ENCODE results near the gene AGPAT1. TPM values are rescaled to one million over a fixed set of nuclear protein-coding genes. Genes with fewer than 3 reads are reported as not detected.

The AGPAT1 gene
- total and polyA plus RNA-seq, 2 of the 13 experiments (the other 11 are each of a cell fraction or from before 2014, with no cell fraction given), result 51.3 to 139 TPM

DNA sequence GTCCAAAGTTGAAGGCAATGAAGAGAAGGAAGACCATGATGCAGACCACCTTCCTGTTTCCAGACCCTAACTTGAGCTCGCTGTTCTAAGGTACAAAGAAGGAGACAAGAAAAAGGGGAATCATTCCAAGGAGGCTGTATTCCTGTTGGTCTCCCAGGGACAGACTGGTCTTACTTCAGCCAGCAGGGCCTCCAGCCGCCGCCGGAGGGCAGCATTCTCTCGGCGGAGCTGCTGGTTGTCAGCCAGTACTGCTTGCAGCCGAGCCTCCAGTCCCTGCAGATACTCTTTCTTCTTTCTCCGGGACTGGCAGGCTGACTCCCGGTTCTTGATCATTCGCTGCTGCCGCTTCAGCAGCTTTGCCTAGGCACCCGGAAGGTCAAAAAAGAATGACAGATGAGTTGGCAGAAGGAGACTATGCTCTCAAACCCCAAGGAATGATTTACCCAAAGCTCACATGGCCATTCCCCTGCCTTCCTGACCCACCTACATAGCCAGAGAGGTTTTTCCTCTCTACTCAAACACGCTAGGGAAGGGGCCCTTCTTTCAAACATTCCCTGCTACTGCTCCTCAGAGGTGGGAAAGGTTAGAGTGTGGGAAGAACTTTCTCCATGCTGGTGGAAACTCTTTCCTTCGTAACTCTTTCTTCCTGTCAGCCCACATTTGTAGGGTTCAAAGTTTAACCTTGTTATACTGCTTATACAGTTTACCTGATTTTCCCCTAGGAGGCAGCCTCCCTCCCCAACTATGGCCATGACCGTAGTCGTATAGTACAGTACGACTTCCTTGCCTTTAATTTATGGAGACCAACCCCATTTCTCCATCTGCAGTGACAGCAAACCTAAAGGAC lies 56.9 kb downstream of the AGPAT1 start (continued):
- no peak for TF ChIP-seq KDM6A (CRISPR knock-in tag; IDR thresholded peaks at IDR 0.05; ENCODE audit: low read depth)
- peak; percentile 49; the same call in 1 of the 2 replicates for TF ChIP-seq KDM3A (CRISPR knock-in tag; IDR thresholded peaks at IDR 0.05; ENCODE audit: low read depth)
- TF ChIP-seq ZFP82 (CRISPR knock-in tag; IDR thresholded peaks at IDR 0.05; ENCODE audit: borderline replicate concordance), result no peak
- TF ChIP-seq, protein P1, sequence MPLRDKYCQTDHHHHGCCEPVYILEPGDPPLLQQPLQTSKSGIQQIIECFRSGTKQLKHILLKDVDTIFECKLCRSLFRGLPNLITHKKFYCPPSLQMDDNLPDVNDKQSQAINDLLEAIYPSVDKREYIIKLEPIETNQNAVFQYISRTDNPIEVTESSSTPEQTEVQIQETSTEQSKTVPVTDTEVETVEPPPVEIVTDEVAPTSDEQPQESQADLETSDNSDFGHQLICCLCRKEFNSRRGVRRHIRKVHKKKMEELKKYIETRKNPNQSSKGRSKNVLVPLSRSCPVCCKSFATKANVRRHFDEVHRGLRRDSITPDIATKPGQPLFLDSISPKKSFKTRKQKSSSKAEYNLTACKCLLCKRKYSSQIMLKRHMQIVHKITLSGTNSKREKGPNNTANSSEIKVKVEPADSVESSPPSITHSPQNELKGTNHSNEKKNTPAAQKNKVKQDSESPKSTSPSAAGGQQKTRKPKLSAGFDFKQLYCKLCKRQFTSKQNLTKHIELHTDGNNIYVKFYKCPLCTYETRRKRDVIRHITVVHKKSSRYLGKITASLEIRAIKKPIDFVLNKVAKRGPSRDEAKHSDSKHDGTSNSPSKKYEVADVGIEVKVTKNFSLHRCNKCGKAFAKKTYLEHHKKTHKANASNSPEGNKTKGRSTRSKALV (CRISPR knock-in tag; IDR thresholded peaks at IDR 0.05), result peak; percentile 90; the same call in 1 of the 2 replicates
- TF ChIP-seq SIN3A (IDR thresholded peaks at IDR 0.05; ENCODE audit: borderline replicate concordance, low read depth, low read length), result peak; percentile 73; the same call in 1 of the 2 replicates
- TF ChIP-seq, protein P2, sequence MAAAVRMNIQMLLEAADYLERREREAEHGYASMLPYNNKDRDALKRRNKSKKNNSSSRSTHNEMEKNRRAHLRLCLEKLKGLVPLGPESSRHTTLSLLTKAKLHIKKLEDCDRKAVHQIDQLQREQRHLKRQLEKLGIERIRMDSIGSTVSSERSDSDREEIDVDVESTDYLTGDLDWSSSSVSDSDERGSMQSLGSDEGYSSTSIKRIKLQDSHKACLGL (CRISPR knock-in tag; IDR thresholded peaks at IDR 0.05), result peak; percentile 22; the same call in 1 of the 2 replicates
- TF ChIP-seq, protein P3, sequence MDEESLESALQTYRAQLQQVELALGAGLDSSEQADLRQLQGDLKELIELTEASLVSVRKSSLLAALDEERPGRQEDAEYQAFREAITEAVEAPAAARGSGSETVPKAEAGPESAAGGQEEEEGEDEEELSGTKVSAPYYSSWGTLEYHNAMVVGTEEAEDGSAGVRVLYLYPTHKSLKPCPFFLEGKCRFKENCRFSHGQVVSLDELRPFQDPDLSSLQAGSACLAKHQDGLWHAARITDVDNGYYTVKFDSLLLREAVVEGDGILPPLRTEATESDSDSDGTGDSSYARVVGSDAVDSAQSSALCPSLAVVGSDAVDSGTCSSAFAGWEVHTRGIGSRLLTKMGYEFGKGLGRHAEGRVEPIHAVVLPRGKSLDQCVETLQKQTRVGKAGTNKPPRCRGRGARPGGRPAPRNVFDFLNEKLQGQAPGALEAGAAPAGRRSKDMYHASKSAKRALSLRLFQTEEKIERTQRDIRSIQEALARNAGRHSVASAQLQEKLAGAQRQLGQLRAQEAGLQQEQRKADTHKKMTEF (CRISPR knock-in tag; IDR thresholded peaks at IDR 0.05), result peak; percentile 90
- peak; percentile 56; the same call in 1 of the 2 replicates for TF ChIP-seq TBP (CRISPR knock-in tag; IDR thresholded peaks at IDR 0.05)
- TF ChIP-seq, protein P4, sequence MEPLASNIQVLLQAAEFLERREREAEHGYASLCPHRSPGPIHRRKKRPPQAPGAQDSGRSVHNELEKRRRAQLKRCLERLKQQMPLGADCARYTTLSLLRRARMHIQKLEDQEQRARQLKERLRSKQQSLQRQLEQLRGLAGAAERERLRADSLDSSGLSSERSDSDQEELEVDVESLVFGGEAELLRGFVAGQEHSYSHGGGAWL (CRISPR knock-in tag; IDR thresholded peaks at IDR 0.05), result peak; percentile 50
- 0 out of 2 replicates have a peak, but pooled peaks have one; percentile 44 for TF ChIP-seq MIER2 (CRISPR knock-in tag; IDR thresholded peaks at IDR 0.05)
- no peak for TF ChIP-seq ZNF747 (CRISPR knock-in tag; IDR thresholded peaks at IDR 0.05; ENCODE audit: borderline replicate concordance)
- no peak for TF ChIP-seq MYNN (CRISPR knock-in tag; IDR thresholded peaks at IDR 0.05; ENCODE audit: low read depth)
- TF ChIP-seq, protein P5, sequence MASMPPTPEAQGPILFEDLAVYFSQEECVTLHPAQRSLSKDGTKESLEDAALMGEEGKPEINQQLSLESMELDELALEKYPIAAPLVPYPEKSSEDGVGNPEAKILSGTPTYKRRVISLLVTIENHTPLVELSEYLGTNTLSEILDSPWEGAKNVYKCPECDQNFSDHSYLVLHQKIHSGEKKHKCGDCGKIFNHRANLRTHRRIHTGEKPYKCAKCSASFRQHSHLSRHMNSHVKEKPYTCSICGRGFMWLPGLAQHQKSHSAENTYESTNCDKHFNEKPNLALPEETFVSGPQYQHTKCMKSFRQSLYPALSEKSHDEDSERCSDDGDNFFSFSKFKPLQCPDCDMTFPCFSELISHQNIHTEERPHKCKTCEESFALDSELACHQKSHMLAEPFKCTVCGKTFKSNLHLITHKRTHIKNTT (CRISPR knock-in tag; IDR thresholded peaks at IDR 0.05), result 0 out of 2 replicates have a peak, but pooled peaks have one; percentile 23
- no peak for TF ChIP-seq KAT2B (IDR thresholded peaks at IDR 0.05; ENCODE audit: borderline replicate concordance, low read depth, low read length)
- peak; percentile 36; the same call in 1 of the 2 replicates for TF ChIP-seq ZNF143 (CRISPR knock-in tag; IDR thresholded peaks at IDR 0.05)
- TF ChIP-seq SP4 (CRISPR knock-in tag; IDR thresholded peaks at IDR 0.05), result peak; percentile 53; the same call in 1 of the 2 replicates
- 0 out of 2 replicates have a peak, but pooled peaks have one; percentile 14 for TF ChIP-seq TOE1 (CRISPR knock-in tag; IDR thresholded peaks at IDR 0.05)
- 0 out of 2 replicates have a peak, but pooled peaks have one; percentile 38 for TF ChIP-seq ZNF124 (CRISPR knock-in tag; IDR thresholded peaks at IDR 0.05)
- TF ChIP-seq ZNF567 (CRISPR knock-in tag; IDR thresholded peaks at IDR 0.05; ENCODE audit: borderline replicate concordance), result 0 out of 2 replicates have a peak, but pooled peaks have one; percentile 53
- no peak for TF ChIP-seq IRX3 (CRISPR knock-in tag; IDR thresholded peaks at IDR 0.05; ENCODE audit: borderline replicate concordance, low read depth)
- TF ChIP-seq ZNF766 (CRISPR knock-in tag; IDR thresholded peaks at IDR 0.05; ENCODE audit: borderline replicate concordance), result peak; percentile 88; the same call in 1 of the 2 replicates
- TF ChIP-seq, protein P6, sequence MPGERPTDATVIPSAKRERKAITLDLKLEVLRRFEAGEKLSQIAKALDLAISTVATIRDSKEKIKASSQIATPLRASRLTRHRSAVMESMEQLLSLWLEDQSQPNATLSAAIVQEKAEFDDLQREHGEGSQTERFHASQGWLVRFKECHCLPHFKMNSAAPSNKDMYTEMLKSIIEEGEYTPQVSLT (CRISPR knock-in tag; IDR thresholded peaks at IDR 0.05; ENCODE audit: borderline replicate concordance, low read depth), result no peak
- 0 out of 2 replicates have a peak, but pooled peaks have one; percentile 27 for TF ChIP-seq ZNF772 (CRISPR knock-in tag; IDR thresholded peaks at IDR 0.05)
